SJCRH30 (cell line): ENCODE results near the gene AMBRA1. TPM values are rescaled to one million over a fixed set of nuclear protein-coding genes. Genes with fewer than 3 reads are reported as not detected.

ENCODE experiments used
- DNase-seq, 2 experiments: peaks; one replicate each; pipeline ENCODE4 v3.0.0-alpha.2; 2015 to 2020
- H3K27ac ChIP-seq: fragments of 250-450 bp; sonication (Bioruptor Pico); 2 replicates; pipeline ENCODE4 v1.5.1; 2020; ENCODE audit warnings: mild to moderate bottlenecking, moderate library complexity
- H3K27me3 ChIP-seq: fragments of 250-450 bp; sonication (Bioruptor Pico); 2 replicates; pipeline ENCODE4 v1.5.1; 2020; ENCODE audit warnings: mild to moderate bottlenecking, moderate library complexity
- H3K36me3 ChIP-seq: fragments of 250-450 bp; sonication (Bioruptor Pico); 2 replicates; pipeline ENCODE4 v1.5.1; 2020; ENCODE audit warnings: mild to moderate bottlenecking, moderate library complexity
- H3K4me1 ChIP-seq: fragments of 250-450 bp; sonication (Bioruptor Pico); 2 replicates; pipeline ENCODE4 v1.5.1; 2020; ENCODE audit warnings: mild to moderate bottlenecking, moderate library complexity
- H3K4me3 ChIP-seq: fragments of 250-450 bp; sonication (Bioruptor Pico); 2 replicates; pipeline ENCODE4 v1.5.1; 2020; ENCODE audit warnings: mild to moderate bottlenecking, moderate library complexity
- H3K9me3 ChIP-seq: fragments of 250-450 bp; sonication (Bioruptor Pico); replicated peaks from 2 replicates; pipeline ENCODE4 v1.5.1; 2020; ENCODE audit warnings: mild to moderate bottlenecking, moderate library complexity
- total RNA-seq: library from RNA; depleted of rRNA; stranded (reverse); fragments of >200 nt; shearing (Covaris generic); gene quantifications from 2 replicates; pipeline ENCODE4 v1.2.3, GENCODE V29; 2014

AMBRA1 gene
- total RNA-seq, 1 experiment from 2014 or later, result 23.1 TPM

- Histone ChIP-seq H3K27ac (no peak overlapping the region), H3K4me1 (peaks cover 47% of the 10 kb centered on the region), H3K27me3 (no peaks in the 10 kb centered on the region), H3K36me3 (peaks cover 19% of the 10 kb centered on the region), H3K4me3 (no peak overlapping the region), H3K9me3 (no peaks in the 10 kb centered on the region)
- no peak for DNase-seq
These were observed 227.6 kb downstream of the AMBRA1 start for GRCh38 chr11:46366260-46366659.

- Histone ChIP-seq H3K4me3 (no peak overlapping the region), H3K27ac (peak overlapping the region; percentile 98; the same call in 1 of the 2 replicates), H3K36me3 (peaks cover 8% of the 10 kb centered on the region), H3K4me1 (peaks cover 52% of the 10 kb centered on the region), H3K27me3 (no peaks in the 10 kb centered on the region), H3K9me3 (no peaks in the 10 kb centered on the region)
- no peak for DNase-seq
These were observed 229.0 kb downstream of the AMBRA1 start for GRCh38 chr11:46364791-46365190.

DNA sequence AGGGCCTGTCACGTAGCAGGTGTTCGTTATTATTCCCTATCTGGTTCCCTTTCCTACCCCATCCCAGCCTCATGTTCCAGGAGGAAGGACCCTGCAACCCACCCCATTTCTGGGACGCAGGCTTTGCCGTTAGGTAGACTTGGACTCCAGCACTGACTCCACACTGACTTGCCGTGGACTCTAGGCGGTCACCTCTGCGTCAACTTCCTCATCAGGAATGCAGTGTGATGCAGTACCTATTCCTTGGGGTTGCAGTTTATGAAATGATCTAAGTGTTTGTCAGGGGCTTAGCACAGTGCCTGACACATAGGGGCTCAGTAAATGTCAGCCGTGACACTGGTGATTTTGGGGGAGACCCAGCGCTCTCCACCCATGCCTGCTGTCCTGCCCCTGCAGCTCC is 229.8 kb downstream of the AMBRA1 start:
- H3K4me3 ChIP-seq, result no peak overlapping the region; the same call in 1 of the 2 replicates
- no peaks in the 10 kb centered on the region for H3K9me3 ChIP-seq
- H3K36me3 ChIP-seq, result peaks cover 8% of the 10 kb centered on the region; the same call in 1 of the 2 replicates
- DNase-seq, result no peak
- peak overlapping the region; percentile 98 for H3K27ac ChIP-seq
- no peaks in the 10 kb centered on the region for H3K27me3 ChIP-seq
- peaks cover 52% of the 10 kb centered on the region for H3K4me1 ChIP-seq

DNA sequence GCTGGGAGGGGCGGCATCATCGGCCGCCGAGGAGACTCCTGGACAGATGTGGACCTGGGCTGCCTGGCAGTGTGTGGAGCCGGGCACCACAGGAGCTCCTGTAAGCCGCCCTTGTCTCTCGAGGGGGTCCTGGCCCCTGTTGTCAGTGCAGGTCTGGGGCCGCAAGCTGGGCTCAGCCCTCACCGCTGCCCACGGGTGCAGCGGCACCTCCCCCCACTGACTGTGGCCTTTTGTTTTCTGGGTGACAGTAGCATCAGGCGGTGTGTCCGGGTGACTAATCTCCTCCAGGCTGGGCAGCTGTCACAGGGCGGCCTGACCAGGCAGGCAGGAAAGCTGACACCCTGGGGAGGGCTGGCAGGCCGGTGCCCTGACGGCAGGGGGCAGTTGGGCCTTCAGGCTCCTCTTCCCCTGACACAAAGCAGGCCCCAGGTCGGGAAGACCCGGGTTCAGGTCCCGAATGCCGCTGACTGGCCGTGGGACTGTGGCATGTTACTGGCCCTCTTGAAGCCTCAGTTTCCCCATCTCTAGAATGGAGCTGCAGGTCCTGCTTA is 230.3 kb downstream of the AMBRA1 start:
- Histone ChIP-seq H3K9me3 (no peaks in the 10 kb centered on the region), H3K4me1 (peaks cover 52% of the 10 kb centered on the region), H3K36me3 (peaks cover 5% of the 10 kb centered on the region; the same call in 1 of the 2 replicates), H3K4me3 (peak overlapping the region; percentile 50), H3K27ac (peak overlapping the region; percentile 98), H3K27me3 (no peaks in the 10 kb centered on the region)
- peak; percentile 96 to 97 for DNase-seq

- H3K27ac ChIP-seq, result peak overlapping the region; percentile 98
- H3K27me3 ChIP-seq, result no peaks in the 10 kb centered on the region
- H3K9me3 ChIP-seq, result no peaks in the 10 kb centered on the region
- peak; percentile 82 to 83 for DNase-seq
- H3K36me3 ChIP-seq, result 0 out of 2 replicates have a peak, but pooled peaks cover under 1% of the 10 kb centered on the region
- peaks cover 50% of the 10 kb centered on the region for H3K4me1 ChIP-seq
- H3K4me3 ChIP-seq, result peak overlapping the region; percentile 50
These were observed 230.8 kb downstream of the AMBRA1 start for GRCh38 chr11:46363031-46363407.

DNA sequence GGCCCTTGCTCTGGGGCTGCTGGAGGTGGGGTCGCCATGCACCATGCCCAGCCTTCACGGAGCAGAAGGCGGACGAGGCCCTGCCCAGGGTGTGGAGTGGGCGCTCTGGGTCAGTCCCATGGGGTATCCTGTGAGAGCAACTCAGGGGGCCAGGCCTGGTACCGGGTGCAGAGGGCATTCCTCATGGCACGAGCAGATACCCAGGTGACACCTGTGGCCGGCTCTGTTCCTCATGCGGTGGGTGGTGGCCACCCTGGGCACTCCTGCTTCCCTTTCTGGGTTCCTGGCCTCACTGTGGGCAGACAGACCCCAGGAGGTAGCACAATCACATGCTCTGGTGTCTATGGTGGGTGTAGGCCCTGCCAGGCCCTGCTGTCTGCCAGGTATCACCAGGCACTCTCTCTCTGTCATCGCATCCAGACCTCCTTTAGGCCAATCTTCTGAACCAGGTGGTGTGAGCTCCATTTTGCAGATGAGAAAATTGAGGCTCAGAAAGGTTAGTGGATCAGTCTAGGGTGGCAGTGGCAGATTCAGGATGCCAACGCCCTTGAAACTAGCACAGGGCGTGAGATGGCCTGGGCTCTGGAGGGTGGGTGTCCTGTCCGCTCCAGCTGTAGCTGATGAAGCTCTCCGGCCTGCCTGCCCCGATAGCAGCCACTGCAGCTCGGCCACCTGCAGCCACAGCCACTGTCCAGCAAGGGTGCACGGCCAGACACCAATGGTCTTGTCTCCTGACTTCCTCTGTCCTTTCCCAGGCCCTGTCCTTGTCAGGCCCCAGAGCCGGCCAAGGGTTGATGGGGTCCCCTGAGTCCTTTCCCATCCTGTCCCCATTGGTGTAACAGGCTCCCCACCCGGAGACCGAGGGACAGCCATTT is 231.4 kb downstream of the AMBRA1 start:
- H3K36me3 ChIP-seq, result no peaks in the 10 kb centered on the region
- no peaks in the 10 kb centered on the region for H3K27me3 ChIP-seq
- H3K4me3 ChIP-seq, result peak overlapping the region; percentile 50
- H3K9me3 ChIP-seq, result no peaks in the 10 kb centered on the region
- H3K4me1 ChIP-seq, result peaks cover 46% of the 10 kb centered on the region
- no peak for DNase-seq
- peak overlapping the region; percentile 98 for H3K27ac ChIP-seq

DNA sequence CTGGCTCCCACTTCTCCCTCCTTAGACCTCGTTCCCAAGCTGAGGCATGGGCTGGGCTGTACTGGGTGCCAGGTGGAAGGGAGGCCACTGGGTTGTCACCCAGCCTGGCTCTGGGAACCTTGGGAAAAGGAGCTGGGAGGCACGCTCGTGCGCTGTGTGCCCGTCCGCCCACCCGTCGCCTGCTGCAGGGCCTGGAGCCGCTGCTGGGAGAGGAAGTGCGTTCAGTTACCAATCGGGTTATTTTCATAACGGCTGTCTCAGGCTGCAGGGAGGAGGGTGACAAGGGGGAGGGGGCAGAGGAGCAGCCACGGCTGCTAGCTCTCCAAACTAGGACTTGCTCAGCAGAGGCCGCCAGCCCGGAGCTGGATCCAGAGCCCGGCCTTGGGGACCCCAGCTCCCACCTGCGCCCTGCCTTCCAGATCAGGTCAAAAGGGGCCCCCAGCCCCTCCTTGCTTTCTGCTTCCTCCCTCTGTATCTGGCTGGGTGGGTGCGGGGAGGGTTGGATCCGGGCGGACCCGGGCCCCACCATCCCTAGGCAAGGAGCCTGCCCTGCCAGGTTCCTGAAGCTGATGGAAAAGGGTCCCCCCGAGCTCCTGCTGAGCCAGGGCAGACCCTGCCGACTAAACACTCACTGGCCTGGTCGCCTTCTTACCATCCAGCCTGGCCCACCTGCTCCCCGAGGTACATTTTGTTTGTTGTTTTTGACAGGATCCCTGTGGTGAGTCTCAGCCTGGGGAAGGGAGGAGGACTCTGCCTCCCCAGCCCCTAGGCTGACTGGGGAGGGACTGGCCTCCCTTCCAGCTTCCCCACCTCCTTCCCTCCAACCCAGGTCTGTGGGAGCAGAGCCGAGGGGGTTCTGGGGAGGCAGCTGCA is 232.3 kb downstream of the AMBRA1 start:
- Histone ChIP-seq H3K4me1 (peaks cover 39% of the 10 kb centered on the region), H3K4me3 (peak overlapping the region; percentile 44), H3K27me3 (no peaks in the 10 kb centered on the region), H3K27ac (peak overlapping the region; percentile 98), H3K36me3 (no peaks in the 10 kb centered on the region), H3K9me3 (no peaks in the 10 kb centered on the region)
- peak; percentile 84 to 86 for DNase-seq

DNA sequence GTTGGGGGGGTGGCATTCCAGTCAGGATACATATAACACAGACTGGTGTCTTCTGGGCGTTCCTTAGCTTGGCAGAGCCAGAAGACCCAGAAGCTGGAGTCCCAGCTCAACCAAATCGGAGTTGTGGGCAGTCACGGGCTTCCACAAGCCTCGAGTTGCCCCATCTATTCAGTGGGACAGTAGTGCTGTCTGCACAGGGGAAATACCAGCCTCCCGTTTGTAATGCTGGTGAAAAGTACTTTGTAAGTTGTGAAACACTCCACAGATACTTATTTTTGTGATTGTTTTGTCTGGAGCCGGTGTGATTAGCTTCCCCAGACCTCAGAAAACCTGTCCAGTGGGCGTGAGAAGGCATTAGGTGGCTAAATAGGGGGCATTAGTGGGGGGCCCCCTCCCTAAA is 232.9 kb downstream of the AMBRA1 start:
- Histone ChIP-seq H3K27me3 (no peaks in the 10 kb centered on the region), H3K9me3 (no peaks in the 10 kb centered on the region), H3K36me3 (no peaks in the 10 kb centered on the region), H3K4me1 (peaks cover 39% of the 10 kb centered on the region), H3K4me3 (peak overlapping the region; percentile 44), H3K27ac (peak overlapping the region; percentile 98)
- DNase-seq, result no peak

- H3K27ac ChIP-seq, result no peak overlapping the region
These were observed 233.9 kb downstream of the AMBRA1 start for GRCh38 chr11:46359953-46360352.

GRCh38 chr11:46357483-46357936 is 236.3 kb downstream of the AMBRA1 start:
- Histone ChIP-seq H3K27me3 (no peaks in the 10 kb centered on the region), H3K4me3 (no peak overlapping the region), H3K36me3 (no peaks in the 10 kb centered on the region), H3K27ac (no peak overlapping the region), H3K4me1 (peaks cover 16% of the 10 kb centered on the region), H3K9me3 (no peaks in the 10 kb centered on the region)
- DNase-seq, result no peak

More at GRCh38 chr11:46359953-46360352, 233.9 kb downstream of the AMBRA1 start:
- peaks cover 37% of the 10 kb centered on the region for H3K4me1 ChIP-seq
- no peak for DNase-seq
- no peaks in the 10 kb centered on the region for H3K9me3 ChIP-seq
- H3K27me3 ChIP-seq, result no peaks in the 10 kb centered on the region
- no peak overlapping the region for H3K4me3 ChIP-seq
- H3K36me3 ChIP-seq, result no peaks in the 10 kb centered on the region

GRCh38 chr11:46356924-46357482 is 236.8 kb downstream of the AMBRA1 start:
- H3K27me3 ChIP-seq, result no peaks in the 10 kb centered on the region
- H3K4me3 ChIP-seq, result no peak overlapping the region
- no peak overlapping the region for H3K27ac ChIP-seq
- H3K36me3 ChIP-seq, result no peaks in the 10 kb centered on the region
- H3K4me1 ChIP-seq, result peaks cover 11% of the 10 kb centered on the region
- H3K9me3 ChIP-seq, result no peaks in the 10 kb centered on the region
- DNase-seq, result no peak

- Histone ChIP-seq H3K4me1 (peaks cover 4% of the 10 kb centered on the region; the same call in 1 of the 2 replicates), H3K9me3 (no peaks in the 10 kb centered on the region), H3K4me3 (no peak overlapping the region), H3K27me3 (no peaks in the 10 kb centered on the region), H3K27ac (no peak overlapping the region), H3K36me3 (no peaks in the 10 kb centered on the region)
- DNase-seq, result no peak
These were observed 240.1 kb downstream of the AMBRA1 start for GRCh38 chr11:46353698-46354097.

GRCh38 chr11:46352063-46352841 is 241.6 kb downstream of the AMBRA1 start:
- H3K9me3 ChIP-seq, result no peaks in the 10 kb centered on the region
- no peak overlapping the region for H3K27ac ChIP-seq
- peaks cover 4% of the 10 kb centered on the region; the same call in 1 of the 2 replicates for H3K4me1 ChIP-seq
- no peaks in the 10 kb centered on the region for H3K27me3 ChIP-seq
- H3K4me3 ChIP-seq, result no peak overlapping the region
- H3K36me3 ChIP-seq, result no peaks in the 10 kb centered on the region
- DNase-seq, result peak; percentile 64 to 83

GRCh38 chr11:46351606-46352005 is 242.2 kb downstream of the AMBRA1 start:
- H3K36me3 ChIP-seq, result no peaks in the 10 kb centered on the region
- no peak overlapping the region for H3K27ac ChIP-seq
- H3K27me3 ChIP-seq, result no peaks in the 10 kb centered on the region
- H3K4me3 ChIP-seq, result no peak overlapping the region
- H3K9me3 ChIP-seq, result no peaks in the 10 kb centered on the region
- H3K4me1 ChIP-seq, result peaks cover 4% of the 10 kb centered on the region
- DNase-seq, result no peak
